ENCODE measurements around the gene HMGXB3.

- TF ChIP-seq GABPA (IDR thresholded peaks at IDR 0.05; ENCODE audit: low read depth, low read length) (no peak), GABPA (CRISPR knock-in tag; IDR thresholded peaks at IDR 0.05; ENCODE audit: low read depth) (no peak), NFIC (IDR thresholded peaks at IDR 0.05; ENCODE audit: low read length) (no peak), BHLHE40 (IDR thresholded peaks at IDR 0.05; ENCODE audit: low read length) (no peak), ZNF879 (CRISPR knock-in tag; IDR thresholded peaks at IDR 0.05) (no peak), ZNF414 (CRISPR knock-in tag; IDR thresholded peaks at IDR 0.05) (no peak)
Measured at GRCh38 chr5:149961186-149961685, 39.3 kb upstream of the HMGXB3 start.
